ENCODE measurements around the gene C14orf180. TPM values are rescaled to one million over a fixed set of nuclear protein-coding genes. Genes with fewer than 3 reads are reported as not detected.

Gene C14orf180
- total RNA-seq, 2 experiments from 2014 or later, result not detected

GRCh38 chr14:104554088-104554607 lies 25.4 kb upstream of the C14orf180 start:
- DNase-seq, result no peak
- Mint-ChIP-seq H3K27me3 (no peaks in the 10 kb centered on the region), H3K4me3 (no peak overlapping the region), H3K36me3 (ENCODE audit: low read depth) (no peaks in the 10 kb centered on the region), H3K4me1 (no peaks in the 10 kb centered on the region), H3K27ac (no peak overlapping the region), H3K9me3 (no peaks in the 10 kb centered on the region)
- ChIA-PET POLR2A (no interaction called here), CTCF (interaction anchor here (0.6 to 0.8 kb wide), 2 partner anchors 8 to 421 kb away, joined by 3 read pairs; no protein-coding TSS in a partner anchor)

DNA sequence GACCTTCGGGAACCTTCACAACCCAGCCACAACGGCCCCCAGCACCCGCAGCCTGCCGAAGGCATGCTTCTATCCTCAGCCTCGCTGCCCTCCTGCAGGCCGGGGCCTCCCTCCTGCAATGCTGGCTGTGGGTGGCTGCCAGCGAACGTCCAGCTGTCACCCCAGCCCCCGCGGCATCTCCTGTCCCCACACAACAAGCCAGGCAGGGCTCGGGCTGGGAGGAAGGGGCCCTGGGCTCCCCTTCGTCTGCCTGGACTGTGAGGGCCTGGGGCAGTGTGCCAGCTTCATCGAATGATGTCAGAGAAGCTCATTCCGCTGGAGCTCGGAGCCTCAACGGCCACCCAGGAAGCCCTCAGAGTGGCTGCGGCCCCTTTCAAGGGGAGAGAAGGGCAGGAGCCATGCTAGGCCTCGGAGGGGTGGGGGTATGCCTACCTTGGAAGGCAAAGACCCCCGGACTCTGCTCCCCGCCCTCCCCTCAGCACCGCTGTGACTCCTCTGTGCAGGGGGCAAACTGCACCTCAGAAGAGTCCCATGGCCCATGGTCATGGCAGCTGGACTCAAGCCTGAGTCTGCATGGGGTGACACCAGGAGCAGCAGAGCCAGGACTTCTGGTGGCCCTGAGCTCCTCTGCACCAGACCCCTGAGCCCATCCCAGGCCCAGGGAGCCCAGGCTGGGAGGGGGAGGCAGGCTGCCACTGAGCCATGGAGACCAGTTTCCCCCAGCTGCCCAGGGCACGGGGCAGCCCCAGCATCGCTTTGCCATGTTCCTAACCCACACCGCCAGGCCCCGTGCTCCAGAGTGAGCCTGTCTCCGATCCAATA lies 24.7 kb upstream of the C14orf180 start:
- Mint-ChIP-seq H3K4me1 (no peaks in the 10 kb centered on the region), H3K27ac (no peak overlapping the region), H3K9me3 (no peaks in the 10 kb centered on the region), H3K27me3 (no peaks in the 10 kb centered on the region), H3K36me3 (ENCODE audit: low read depth) (no peaks in the 10 kb centered on the region), H3K4me3 (no peak overlapping the region)
- ChIA-PET CTCF (interaction anchor here (0.6 kb wide), 1 partner anchor 422 kb away, joined by 3 read pairs; no protein-coding TSS in a partner anchor), POLR2A (no interaction called here)
- no peak for DNase-seq

GRCh38 chr14:104555430-104556255 lies 23.9 kb upstream of the C14orf180 start:
- ChIA-PET CTCF (interaction anchor here (1.2 kb wide), 1 partner anchor 20 kb away, joined by 3 read pairs; no protein-coding TSS in a partner anchor), POLR2A (no interaction called here)
- DNase-seq, result no peak
- H3K4me3 Mint-ChIP-seq, result no peak overlapping the region
- H3K4me1 Mint-ChIP-seq, result no peaks in the 10 kb centered on the region
- no peaks in the 10 kb centered on the region for H3K27me3 Mint-ChIP-seq
- no peaks in the 10 kb centered on the region for H3K9me3 Mint-ChIP-seq
- H3K27ac Mint-ChIP-seq, result no peak overlapping the region
- H3K36me3 Mint-ChIP-seq (ENCODE audit: low read depth), result no peaks in the 10 kb centered on the region

- CTCF ChIA-PET, result interaction anchor here (1.2 kb wide), 1 partner anchor 19 kb away, joined by 3 read pairs; no protein-coding TSS in a partner anchor
- POLR2A ChIA-PET, result no interaction called here
- Mint-ChIP-seq H3K27me3 (no peaks in the 10 kb centered on the region), H3K4me3 (no peak overlapping the region), H3K9me3 (no peaks in the 10 kb centered on the region), H3K4me1 (no peaks in the 10 kb centered on the region), H3K36me3 (ENCODE audit: low read depth) (no peaks in the 10 kb centered on the region), H3K27ac (no peak overlapping the region)
- no peak for DNase-seq
Measured at GRCh38 chr14:104556256-104557021, 23.1 kb upstream of the C14orf180 start.

GRCh38 chr14:104557086-104557485 lies 22.5 kb upstream of the C14orf180 start:
- no peaks in the 10 kb centered on the region for H3K9me3 Mint-ChIP-seq
- no peak for DNase-seq
- no peak overlapping the region for H3K27ac Mint-ChIP-seq
- H3K4me3 Mint-ChIP-seq, result no peak overlapping the region
- H3K27me3 Mint-ChIP-seq, result no peaks in the 10 kb centered on the region
- H3K36me3 Mint-ChIP-seq (ENCODE audit: low read depth), result no peaks in the 10 kb centered on the region
- CTCF ChIA-PET, result no interaction called here
- H3K4me1 Mint-ChIP-seq, result no peaks in the 10 kb centered on the region
- POLR2A ChIA-PET, result no interaction called here

GRCh38 chr14:104557766-104558165 lies 21.8 kb upstream of the C14orf180 start:
- Mint-ChIP-seq H3K4me1 (no peaks in the 10 kb centered on the region), H3K27ac (no peak overlapping the region), H3K9me3 (no peaks in the 10 kb centered on the region), H3K27me3 (no peaks in the 10 kb centered on the region), H3K4me3 (no peak overlapping the region), H3K36me3 (ENCODE audit: low read depth) (no peaks in the 10 kb centered on the region)
- ChIA-PET POLR2A (no interaction called here), CTCF (no interaction called here)
- DNase-seq, result no peak

DNA sequence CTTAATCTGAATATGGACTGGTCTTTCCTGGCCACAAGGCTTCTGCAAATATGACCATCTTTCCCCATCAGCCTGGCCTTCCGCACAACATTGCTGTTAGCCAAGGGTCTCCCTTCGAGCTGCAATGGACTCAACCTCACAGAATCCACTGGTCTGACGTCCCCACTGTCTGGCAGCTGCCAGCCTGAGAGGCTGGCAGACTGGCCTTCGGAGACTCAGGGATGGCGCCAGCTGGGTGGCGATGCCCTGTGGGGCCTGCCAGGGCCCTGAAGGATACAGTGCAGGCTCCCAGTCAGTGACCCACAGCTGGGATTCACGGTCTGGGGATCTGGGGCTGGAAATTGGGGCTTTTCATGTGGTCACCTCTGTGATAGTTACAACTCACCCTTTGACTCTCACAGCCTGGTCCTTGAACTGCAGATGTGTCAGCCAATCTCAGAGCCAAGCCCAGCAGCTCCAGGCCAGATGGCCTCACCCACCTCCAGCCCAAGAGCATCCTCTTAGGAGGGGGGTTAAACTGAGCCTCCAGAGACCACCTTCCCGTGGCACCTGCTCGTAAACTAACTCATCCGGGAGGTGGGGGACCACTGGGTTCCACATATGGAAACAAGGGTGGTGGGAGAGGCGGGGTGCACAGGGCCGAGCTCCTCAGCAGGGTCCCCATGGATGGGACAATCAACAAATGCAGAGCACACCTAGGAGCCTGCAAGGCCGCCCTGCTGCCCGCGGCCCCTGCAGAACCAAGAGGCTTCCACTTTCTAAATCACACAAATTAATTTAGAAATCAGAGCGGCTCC lies 21.1 kb upstream of the C14orf180 start:
- DNase-seq, result no peak
- no peak overlapping the region for H3K27ac Mint-ChIP-seq
- ChIA-PET POLR2A (no interaction called here), CTCF (interaction anchor here (0.6 to 1.1 kb wide), 2 partner anchors 271 to 481 kb away, joined by 3 read pairs; no protein-coding TSS in a partner anchor)
- H3K4me3 Mint-ChIP-seq, result no peak overlapping the region
- no peaks in the 10 kb centered on the region for H3K4me1 Mint-ChIP-seq
- H3K36me3 Mint-ChIP-seq (ENCODE audit: low read depth), result no peaks in the 10 kb centered on the region
- H3K9me3 Mint-ChIP-seq, result no peaks in the 10 kb centered on the region
- no peaks in the 10 kb centered on the region for H3K27me3 Mint-ChIP-seq

DNA sequence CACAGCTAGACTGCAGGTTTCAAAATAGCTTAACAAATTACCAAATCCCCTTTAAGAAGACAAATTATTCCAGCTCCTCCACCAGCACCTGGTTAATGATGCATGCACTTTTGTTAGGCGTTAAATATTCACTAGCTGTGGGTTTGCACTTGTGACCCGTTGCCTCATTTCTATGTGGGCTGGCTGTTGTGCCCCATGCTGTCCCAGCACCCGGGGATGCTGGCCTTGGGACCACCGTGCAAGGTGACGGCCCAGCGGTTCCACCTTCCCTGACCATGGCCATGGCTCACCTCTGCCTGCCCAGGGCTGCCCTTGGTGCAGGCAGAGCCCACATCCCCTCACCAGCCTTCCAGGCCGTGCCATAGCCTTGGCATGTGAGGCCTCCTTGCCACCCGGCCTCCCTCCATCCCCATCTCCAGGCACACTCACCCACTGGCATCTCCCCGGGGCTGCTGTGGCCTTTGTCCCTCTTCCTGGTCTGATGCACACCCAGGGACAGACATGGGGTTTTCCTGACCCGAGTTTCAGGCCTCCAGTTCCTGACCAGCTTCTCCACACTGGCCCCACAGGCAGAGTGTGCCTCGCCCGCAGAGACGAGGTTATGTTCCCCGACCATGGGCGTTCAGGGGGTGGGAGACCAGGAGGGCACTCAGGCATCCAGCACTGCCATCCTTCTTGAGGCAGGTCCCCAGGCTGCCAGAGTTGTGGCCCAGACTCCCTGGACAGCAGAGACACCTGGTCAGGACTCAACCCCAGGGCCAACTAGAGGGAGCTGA lies 20.3 kb upstream of the C14orf180 start:
- ChIA-PET POLR2A (no interaction called here), CTCF (interaction anchor here (0.6 to 1.1 kb wide), 2 partner anchors 272 to 481 kb away, joined by 3 read pairs; no protein-coding TSS in a partner anchor)
- Mint-ChIP-seq H3K27me3 (no peaks in the 10 kb centered on the region), H3K9me3 (no peaks in the 10 kb centered on the region), H3K36me3 (ENCODE audit: low read depth) (no peaks in the 10 kb centered on the region), H3K4me3 (no peak overlapping the region), H3K4me1 (no peaks in the 10 kb centered on the region), H3K27ac (no peak overlapping the region)
- no peak for DNase-seq

GRCh38 chr14:104559804-104560585 lies 19.6 kb upstream of the C14orf180 start:
- CTCF ChIA-PET, result interaction anchor here (0.5 kb wide), 1 partner anchor 161 kb away, joined by 4 read pairs; no protein-coding TSS in a partner anchor

DNA sequence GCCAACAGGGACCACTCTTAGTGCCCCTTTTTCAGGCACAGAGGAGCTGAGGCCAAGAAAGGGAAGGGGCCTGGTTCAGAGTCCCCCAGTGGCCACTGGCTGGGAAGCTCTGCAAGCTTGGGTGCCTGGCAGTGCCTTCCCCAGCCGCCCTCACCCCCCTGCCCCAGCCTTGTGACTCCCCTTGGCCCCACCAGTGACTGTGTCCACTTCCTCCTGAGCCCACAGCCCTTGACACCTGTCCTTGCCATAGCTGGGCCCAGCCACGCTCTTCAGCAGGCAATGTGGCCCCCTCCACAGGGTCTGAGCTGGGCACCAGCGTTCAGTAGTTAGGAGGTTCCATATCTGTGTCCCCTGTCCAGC lies 19.0 kb upstream of the C14orf180 start:
- POLR2A ChIA-PET, result no interaction called here
- Mint-ChIP-seq H3K27me3 (no peaks in the 10 kb centered on the region), H3K4me3 (no peak overlapping the region), H3K27ac (no peak overlapping the region), H3K36me3 (ENCODE audit: low read depth) (no peaks in the 10 kb centered on the region), H3K4me1 (no peaks in the 10 kb centered on the region), H3K9me3 (no peaks in the 10 kb centered on the region)
- DNase-seq, result no peak
- CTCF ChIA-PET, result interaction anchor here (0.5 kb wide), 1 partner anchor 161 kb away, joined by 4 read pairs; no protein-coding TSS in a partner anchor

More at GRCh38 chr14:104559804-104560585, 19.6 kb upstream of the C14orf180 start:
- H3K9me3 Mint-ChIP-seq, result no peaks in the 10 kb centered on the region
- H3K27ac Mint-ChIP-seq, result no peak overlapping the region
- H3K27me3 Mint-ChIP-seq, result no peaks in the 10 kb centered on the region
- no peak for DNase-seq
- no peaks in the 10 kb centered on the region for H3K4me1 Mint-ChIP-seq
- POLR2A ChIA-PET, result no interaction called here
- H3K36me3 Mint-ChIP-seq (ENCODE audit: low read depth), result no peaks in the 10 kb centered on the region
- no peak overlapping the region for H3K4me3 Mint-ChIP-seq

DNA sequence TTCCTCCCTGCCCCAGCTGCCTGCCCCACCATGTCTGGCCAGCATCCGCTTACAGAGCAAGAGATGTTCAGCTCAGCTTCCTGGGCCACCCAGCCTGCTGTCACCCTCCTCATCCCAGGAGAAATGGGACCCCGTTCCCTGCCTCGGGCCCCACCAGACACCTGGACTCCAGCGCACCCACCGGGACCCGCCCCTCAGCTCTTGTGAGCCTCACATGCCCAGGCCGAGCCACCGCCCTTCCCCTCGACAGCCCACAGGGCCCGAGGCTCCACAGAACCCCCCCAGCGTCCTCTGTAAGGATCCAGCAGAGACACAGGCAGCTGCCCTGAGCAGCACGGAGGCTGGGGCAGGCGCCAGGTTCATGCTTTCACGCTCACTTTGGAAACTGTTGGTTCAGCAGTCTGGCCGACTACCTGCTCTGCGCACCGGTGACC lies 18.4 kb upstream of the C14orf180 start:
- ChIA-PET CTCF (no interaction called here), POLR2A (no interaction called here)
- no peak overlapping the region for H3K27ac Mint-ChIP-seq
- no peaks in the 10 kb centered on the region for H3K9me3 Mint-ChIP-seq
- no peaks in the 10 kb centered on the region for H3K36me3 Mint-ChIP-seq (ENCODE audit: low read depth)
- DNase-seq, result no peak
- no peaks in the 10 kb centered on the region for H3K27me3 Mint-ChIP-seq
- no peaks in the 10 kb centered on the region for H3K4me1 Mint-ChIP-seq
- H3K4me3 Mint-ChIP-seq, result no peak overlapping the region
